Trophoblast cell (in vitro differentiated cells and primary cell): ENCODE measurements around the gene REEP6.

Experiments used
- DNase-seq, 2 donors: peaks; one replicate each; pipeline ENCODE4 v3.0.0-alpha.2; 2016
- H2AFZ ChIP-seq: 2 replicates; pipeline ENCODE4 v1.6.1; 2013; ENCODE audit warnings: low read length, moderate library complexity, mild to moderate bottlenecking; ENCODE audit not compliant: insufficient read depth, poor library complexity
- H2AK5ac ChIP-seq: 2 replicates; pipeline ENCODE4 v1.6.1; 2013; ENCODE audit warnings: mild to moderate bottlenecking, low read length
- H2BK120ac ChIP-seq: 2 replicates; pipeline ENCODE4 v1.6.1; 2013; ENCODE audit warnings: low read length, mild to moderate bottlenecking, moderate library complexity; ENCODE audit not compliant: insufficient read depth, poor library complexity
- H2BK12ac ChIP-seq: 2 replicates; pipeline ENCODE4 v1.6.1; 2013; ENCODE audit warnings: mild to moderate bottlenecking, low read length, moderate library complexity
- H2BK5ac ChIP-seq: 2 replicates; pipeline ENCODE4 v1.6.1; 2013; ENCODE audit warnings: low read length, low read depth, moderate library complexity, mild to moderate bottlenecking; ENCODE audit not compliant: poor library complexity
- H3K14ac ChIP-seq: 2 replicates; pipeline ENCODE4 v1.6.1; 2013; ENCODE audit warnings: mild to moderate bottlenecking, low read length
- H3K18ac ChIP-seq: 2 replicates; pipeline ENCODE4 v1.6.1; 2013; ENCODE audit warnings: mild to moderate bottlenecking, low read length
- H3K23ac ChIP-seq: 2 replicates; pipeline ENCODE4 v1.6.1; 2013; ENCODE audit warnings: low read length
- H3K27ac ChIP-seq: 2 replicates; pipeline ENCODE4 v1.5.1; 2013; ENCODE audit warnings: low read depth, mild to moderate bottlenecking, inconsistent platforms, low read length, moderate library complexity
- H3K27me3 ChIP-seq: 2 replicates; pipeline ENCODE4 v1.6.1; 2013; ENCODE audit warnings: inconsistent platforms, mild to moderate bottlenecking, low read length, moderate library complexity; ENCODE audit not compliant: insufficient read depth
- H3K36me3 ChIP-seq, 2 experiments: 1 replicate in 1 of 2; 2 replicates in 1 of 2; pipeline ENCODE4 v1.6.1; 2013; ENCODE audit warnings: low read length in 2 of 2, mild to moderate bottlenecking in 2 of 2, moderate library complexity in 1 of 2; ENCODE audit not compliant: insufficient read depth in 2 of 2, control insufficient read depth in 1 of 2
- H3K4ac ChIP-seq: 2 replicates; pipeline ENCODE4 v1.6.1; 2013; ENCODE audit warnings: low read depth, mild to moderate bottlenecking, low read length, moderate library complexity
- H3K4me1 ChIP-seq, 2 experiments: 1 replicate in 1 of 2; 2 replicates in 1 of 2; pipeline ENCODE4 v1.6.1; 2013; ENCODE audit warnings: low read length in 2 of 2, mild to moderate bottlenecking in 2 of 2, moderate library complexity in 1 of 2; ENCODE audit not compliant: insufficient read depth in 2 of 2, control insufficient read depth in 1 of 2
- H3K4me2 ChIP-seq: 2 replicates; pipeline ENCODE4 v1.6.1; 2013; ENCODE audit warnings: inconsistent platforms, mild to moderate bottlenecking, low read length, moderate library complexity
- H3K4me3 ChIP-seq: 2 replicates; pipeline ENCODE4 v1.5.1; 2013; ENCODE audit warnings: mild to moderate bottlenecking, low read depth, low read length, inconsistent platforms
- H3K79me1 ChIP-seq: one replicate; pipeline ENCODE4 v1.6.1; 2013; ENCODE audit warnings: low read length
- H3K79me2 ChIP-seq: 2 replicates; pipeline ENCODE4 v1.6.1; 2013; ENCODE audit warnings: low read length, mild to moderate bottlenecking; ENCODE audit not compliant: control insufficient read depth, insufficient read depth, poor library complexity
- H3K9ac ChIP-seq: 2 replicates; pipeline ENCODE4 v1.6.1; 2013; ENCODE audit warnings: mild to moderate bottlenecking, low read length
- H3K9me3 ChIP-seq: 2 replicates; pipeline ENCODE4 v1.6.1; 2013; ENCODE audit warnings: low read depth, mild to moderate bottlenecking, control low read depth, inconsistent platforms, low read length; ENCODE audit not compliant: insufficient read depth
- H4K12ac ChIP-seq: 2 replicates; pipeline ENCODE4 v1.6.1; 2013; ENCODE audit warnings: low read depth, mild to moderate bottlenecking, low read length, moderate library complexity
- H4K8ac ChIP-seq: 2 replicates; pipeline ENCODE4 v1.6.1; 2013; ENCODE audit warnings: low read depth, mild to moderate bottlenecking, low read length, moderate library complexity
- H4K91ac ChIP-seq: one replicate; pipeline ENCODE4 v1.6.1; 2013; ENCODE audit warnings: low read depth, mild to moderate bottlenecking, low read length, moderate library complexity
- WGBS: extraction: QIAGEN DNeasy Blood & Tissue Kit; methylation state at CpG from one replicate; pipeline ENCODE4 v1.1.7; 2013; ENCODE audit warnings: missing lambda C conversion rate; ENCODE audit not compliant: insufficient read length, insufficient coverage; ENCODE audit errors: extremely low coverage; 5-methylcytosine and 5-hydroxymethylcytosine counted together

REEP6 gene

GRCh38 chr19:1471010-1471514 lies 19.9 kb upstream of the REEP6 start:
- H3K79me2 ChIP-seq = no peaks in the 10 kb centered on the region
- peaks cover 5 to 17% of the 10 kb centered on the region in 2 experiments for H3K4me1 ChIP-seq
- H3K4me2 ChIP-seq = peak overlapping the region; percentile 50
- no peak overlapping the region for H4K8ac ChIP-seq
- peaks cover 11 to 16% of the 10 kb centered on the region in 2 experiments for H3K36me3 ChIP-seq
- H3K14ac ChIP-seq = no peak overlapping the region
- H3K27me3 ChIP-seq = peaks cover 62% of the 10 kb centered on the region
- peaks cover 21% of the 10 kb centered on the region for H3K9me3 ChIP-seq
- H2BK12ac ChIP-seq = no peak overlapping the region
- H2AK5ac ChIP-seq = no peak overlapping the region
- no peak overlapping the region for H3K23ac ChIP-seq
- no CpG with 5 or more reads among the region's 28 CpGs for WGBS
- peak in 1 of 2 donors; percentile 56 for DNase-seq
- no peak overlapping the region for H4K12ac ChIP-seq
- H2BK120ac ChIP-seq = no peak overlapping the region
- no peaks in the 10 kb centered on the region for H3K79me1 ChIP-seq
- H2BK5ac ChIP-seq = no peak overlapping the region
- H2AFZ ChIP-seq = no peak overlapping the region
- no peak overlapping the region for H3K27ac ChIP-seq
- no peak overlapping the region for H3K9ac ChIP-seq
- H3K18ac ChIP-seq = no peak overlapping the region
- no peak overlapping the region for H4K91ac ChIP-seq
- H3K4ac ChIP-seq = no peak overlapping the region
- H3K4me3 ChIP-seq = no peak overlapping the region

- Histone ChIP-seq H2BK12ac (no peak overlapping the region), H4K91ac (no peak overlapping the region), H2AFZ (no peak overlapping the region), H3K27me3 (peaks cover 56% of the 10 kb centered on the region), H3K9me3 (peaks cover 19% of the 10 kb centered on the region), H4K12ac (no peak overlapping the region), H4K8ac (no peak overlapping the region), H3K36me3 (peaks cover 11 to 19% of the 10 kb centered on the region in 2 experiments), H3K18ac (no peak overlapping the region), H3K79me2 (no peaks in the 10 kb centered on the region), H2BK5ac (no peak overlapping the region), H3K4ac (no peak overlapping the region), H3K79me1 (no peaks in the 10 kb centered on the region), H3K4me2 (no peak overlapping the region), H3K9ac (no peak overlapping the region), H3K4me1 (peaks cover 5 to 17% of the 10 kb centered on the region in 2 experiments), H3K4me3 (no peak overlapping the region), H2AK5ac (no peak overlapping the region), H2BK120ac (no peak overlapping the region), H3K14ac (no peak overlapping the region), H3K27ac (no peak overlapping the region), H3K23ac (no peak overlapping the region)
- WGBS = no CpG with 5 or more reads among the region's 24 CpGs
- no peak for DNase-seq
Observed at GRCh38 chr19:1471515-1472160, 19.3 kb upstream of the REEP6 start.

GRCh38 chr19:1472231-1473084 lies 18.5 kb upstream of the REEP6 start:
- H2AK5ac ChIP-seq = no peak overlapping the region
- no peak overlapping the region for H4K91ac ChIP-seq

GRCh38 chr19:1473085-1473851 lies 17.7 kb upstream of the REEP6 start:
- peaks cover 40% of the 10 kb centered on the region for H3K27me3 ChIP-seq
- no peak overlapping the region for H2BK12ac ChIP-seq
- H3K23ac ChIP-seq = no peak overlapping the region
- H4K12ac ChIP-seq = no peak overlapping the region
- H3K18ac ChIP-seq = no peak overlapping the region
- H3K27ac ChIP-seq = no peak overlapping the region
- DNase-seq = no peak
- no peak overlapping the region for H3K9ac ChIP-seq
- no peaks in the 10 kb centered on the region for H3K79me2 ChIP-seq
- no peak overlapping the region for H2AK5ac ChIP-seq
- H3K4me1 ChIP-seq = peaks cover 5 to 19% of the 10 kb centered on the region in 2 experiments
- peaks cover 11 to 23% of the 10 kb centered on the region in 2 experiments for H3K36me3 ChIP-seq
- no peak overlapping the region for H4K8ac ChIP-seq
- no peak overlapping the region for H2AFZ ChIP-seq
- no peak overlapping the region for H3K4ac ChIP-seq
- no peak overlapping the region for H2BK120ac ChIP-seq
- no peak overlapping the region for H3K4me3 ChIP-seq
- no peak overlapping the region for H3K14ac ChIP-seq
- no peak overlapping the region for H3K4me2 ChIP-seq
- no peak overlapping the region for H4K91ac ChIP-seq
- no CpG with 5 or more reads among the region's 20 CpGs for WGBS
- H3K9me3 ChIP-seq = peaks cover 12% of the 10 kb centered on the region
- H2BK5ac ChIP-seq = no peak overlapping the region
- no peaks in the 10 kb centered on the region for H3K79me1 ChIP-seq

More at GRCh38 chr19:1472231-1473084, 18.5 kb upstream of the REEP6 start:
- Histone ChIP-seq H3K79me2 (no peaks in the 10 kb centered on the region), H3K27me3 (peaks cover 48% of the 10 kb centered on the region), H3K23ac (no peak overlapping the region), H3K9ac (no peak overlapping the region), H3K18ac (no peak overlapping the region), H3K9me3 (peaks cover 15% of the 10 kb centered on the region), H2BK12ac (no peak overlapping the region), H2AFZ (no peak overlapping the region), H3K4me3 (no peak overlapping the region), H3K4me1 (peaks cover 5 to 18% of the 10 kb centered on the region in 2 experiments), H4K12ac (no peak overlapping the region), H4K8ac (no peak overlapping the region), H3K79me1 (no peaks in the 10 kb centered on the region), H3K14ac (no peak overlapping the region), H3K36me3 (peaks cover 11 to 23% of the 10 kb centered on the region in 2 experiments), H3K4ac (no peak overlapping the region), H2BK120ac (no peak overlapping the region), H2BK5ac (no peak overlapping the region), H3K4me2 (no peak overlapping the region), H3K27ac (no peak overlapping the region)
- WGBS = no CpG with 5 or more reads among the region's 44 CpGs
- DNase-seq = no peak
